Hepatocyte (in vitro differentiated cells): ENCODE data around the gene SCGB1D4.

Experiments
- EZH2 ChIP-seq: fragments of 200-600 bp; sonication (generic); IDR thresholded peaks from 2 replicates; pipeline ENCODE4 v1.6.1; 2016; ENCODE audit warnings: antibody characterized with exemption, mild to moderate bottlenecking, borderline replicate concordance
- TF ChIP-seq, protein P1 (sequence below): fragments of 200-600 bp; sonication (generic); IDR thresholded peaks from 2 replicates; pipeline ENCODE4 v1.5.1; 2016; ENCODE audit warnings: antibody characterized with exemption, mild to moderate bottlenecking; ENCODE audit not compliant: poor library complexity

DNA sequence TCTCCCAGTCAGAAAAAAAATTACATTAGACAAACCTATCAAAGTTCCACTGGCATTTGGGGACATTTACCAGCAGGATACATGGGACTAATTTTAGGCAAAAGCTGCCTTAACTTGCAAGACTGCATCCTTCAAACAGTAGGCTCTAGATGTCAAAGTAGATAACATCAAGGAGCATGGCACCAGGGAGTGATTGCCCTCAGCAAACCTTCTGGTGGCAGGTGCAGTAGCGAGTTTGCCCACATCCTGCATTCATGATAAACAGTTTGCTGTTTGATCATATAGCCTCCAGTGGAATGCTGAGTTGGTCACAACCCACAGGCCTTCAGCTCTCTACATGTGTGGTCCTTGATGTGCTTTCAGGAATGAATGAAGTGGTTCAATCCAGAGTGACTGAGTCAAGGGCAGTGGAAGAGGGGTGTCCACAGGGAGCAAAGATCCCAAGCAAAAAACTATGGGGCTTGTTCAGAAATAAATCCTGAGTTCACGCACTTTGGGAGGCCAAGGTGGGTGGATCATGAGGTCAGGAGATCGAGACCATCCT lies 44.8 kb downstream of the SCGB1D4 start:
- TF ChIP-seq EZH2: no peak
- TF ChIP-seq, protein P1, sequence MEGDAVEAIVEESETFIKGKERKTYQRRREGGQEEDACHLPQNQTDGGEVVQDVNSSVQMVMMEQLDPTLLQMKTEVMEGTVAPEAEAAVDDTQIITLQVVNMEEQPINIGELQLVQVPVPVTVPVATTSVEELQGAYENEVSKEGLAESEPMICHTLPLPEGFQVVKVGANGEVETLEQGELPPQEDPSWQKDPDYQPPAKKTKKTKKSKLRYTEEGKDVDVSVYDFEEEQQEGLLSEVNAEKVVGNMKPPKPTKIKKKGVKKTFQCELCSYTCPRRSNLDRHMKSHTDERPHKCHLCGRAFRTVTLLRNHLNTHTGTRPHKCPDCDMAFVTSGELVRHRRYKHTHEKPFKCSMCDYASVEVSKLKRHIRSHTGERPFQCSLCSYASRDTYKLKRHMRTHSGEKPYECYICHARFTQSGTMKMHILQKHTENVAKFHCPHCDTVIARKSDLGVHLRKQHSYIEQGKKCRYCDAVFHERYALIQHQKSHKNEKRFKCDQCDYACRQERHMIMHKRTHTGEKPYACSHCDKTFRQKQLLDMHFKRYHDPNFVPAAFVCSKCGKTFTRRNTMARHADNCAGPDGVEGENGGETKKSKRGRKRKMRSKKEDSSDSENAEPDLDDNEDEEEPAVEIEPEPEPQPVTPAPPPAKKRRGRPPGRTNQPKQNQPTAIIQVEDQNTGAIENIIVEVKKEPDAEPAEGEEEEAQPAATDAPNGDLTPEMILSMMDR: no peak
